ENCODE results near the gene PARVB. TPM values are rescaled to one million over a fixed set of nuclear protein-coding genes. Genes with fewer than 3 reads are reported as not detected.

PARVB gene
- total RNA-seq, 1 experiment from 2014 or later = 35.3 TPM

- Histone ChIP-seq H2AFZ (no peak overlapping the region), H3K79me2 (ENCODE audit: low read depth) (no peaks in the 10 kb centered on the region), H3K27me3 (ENCODE audit: insufficient read depth, low read depth) (no peaks in the 10 kb centered on the region), H3K9me3 (ENCODE audit: insufficient read depth, low read depth) (no peaks in the 10 kb centered on the region), H3K27ac (no peak overlapping the region), H3K36me3 (ENCODE audit: low read depth) (no peaks in the 10 kb centered on the region), H4K20me1 (ENCODE audit: insufficient read depth) (peaks cover 7% of the 10 kb centered on the region; the same call in 1 of the 2 replicates), H3K4me2 (no peak overlapping the region), H3F3A (ENCODE audit: insufficient read depth, low read depth) (peaks cover 13% of the 10 kb centered on the region; the same call in 1 of the 2 replicates), H3K9me2 (ENCODE audit: insufficient read depth) (no peaks in the 10 kb centered on the region), H3K4me1 (replicated peaks; ENCODE audit: insufficient read depth) (peaks cover 13% of the 10 kb centered on the region), H3K4me3 (no peak overlapping the region)
- CTCF ChIA-PET = interaction anchor here (1.4 kb wide), 1 partner anchor 40 kb away, joined by 4 read pairs; no protein-coding TSS in a partner anchor
- no TSS peak for BruUV-seq (replicated peaks)
- intact Hi-C loops (cut with micrococcal nuclease; ENCODE audit: unreplicated experiment) = no loop called here
- TF ChIP-seq CTCF (conservative IDR thresholded peaks at IDR 0.05) = no peak
- no peak for TF ChIP-seq EZH2 (IDR thresholded peaks at IDR 0.05; ENCODE audit: low read depth)
- DNase-seq = no peak
- POLR2A ChIA-PET (ENCODE audit: unreplicated experiment) = interaction anchor here (0.6 kb wide), 1 partner anchor 19 kb away, joined by 17 read pairs; no protein-coding TSS in a partner anchor
Observed at GRCh38 chr22:44033694-44034093, 9.6 kb downstream of the PARVB start.

DNA sequence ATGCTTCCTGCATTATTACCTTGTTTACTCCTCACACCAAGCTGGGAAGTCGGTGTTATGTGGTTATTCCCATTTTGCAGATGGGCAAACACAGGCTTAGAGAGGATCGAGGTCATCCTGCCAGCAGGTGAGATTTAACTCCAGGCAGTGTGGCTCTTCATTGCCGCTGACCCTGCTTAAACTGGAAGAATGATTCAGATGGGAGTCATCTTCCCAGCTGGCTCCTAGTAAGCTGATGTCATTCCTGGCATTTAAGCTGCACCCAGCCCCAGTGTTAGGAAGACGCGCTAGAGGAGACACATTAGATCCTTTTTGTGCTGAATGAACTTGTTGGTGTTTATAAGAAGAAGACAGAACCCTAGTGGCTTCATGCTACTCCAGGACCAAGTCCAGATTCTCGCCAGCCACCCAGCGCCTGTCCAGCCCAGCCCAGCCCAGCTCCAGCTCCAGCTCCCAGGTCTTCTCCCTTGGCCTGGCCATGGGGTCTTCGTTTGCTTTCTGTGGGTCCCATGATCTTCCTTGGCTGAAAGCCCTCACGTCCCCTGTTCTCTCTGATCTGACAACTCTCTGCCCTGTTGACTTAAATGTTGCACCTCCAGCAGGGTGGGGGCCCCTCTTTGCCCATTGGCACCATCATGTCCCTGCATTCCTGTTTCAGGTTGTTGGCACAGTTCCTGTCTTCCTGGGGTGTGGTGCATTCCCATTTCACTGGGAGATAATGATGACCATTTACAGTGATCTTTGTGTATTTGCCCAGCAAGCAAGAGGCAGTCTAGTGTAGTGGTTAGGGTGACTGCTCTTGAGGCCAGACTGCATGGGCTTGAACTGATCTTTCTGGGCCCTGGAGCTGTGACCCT is 13.6 kb downstream of the PARVB start:
- intact Hi-C loops (cut with micrococcal nuclease; ENCODE audit: unreplicated experiment) = no loop called here
- Histone ChIP-seq H3K36me3 (ENCODE audit: low read depth) (no peaks in the 10 kb centered on the region), H3K4me3 (no peak overlapping the region)

More for the DNA sequence above, 13.6 kb downstream of the PARVB start:
- Histone ChIP-seq H3K4me1 (replicated peaks; ENCODE audit: insufficient read depth) (peaks cover 13% of the 10 kb centered on the region), H3K79me2 (ENCODE audit: low read depth) (no peaks in the 10 kb centered on the region), H3K27me3 (ENCODE audit: insufficient read depth, low read depth) (no peaks in the 10 kb centered on the region), H3K9me2 (ENCODE audit: insufficient read depth) (no peaks in the 10 kb centered on the region), H3F3A (ENCODE audit: insufficient read depth, low read depth) (peaks cover 13% of the 10 kb centered on the region), H3K27ac (no peak overlapping the region), H2AFZ (no peak overlapping the region), H4K20me1 (ENCODE audit: insufficient read depth) (peaks cover 7% of the 10 kb centered on the region; the same call in 1 of the 2 replicates), H3K4me2 (peak overlapping the region; percentile 50), H3K9me3 (ENCODE audit: insufficient read depth, low read depth) (no peaks in the 10 kb centered on the region)
- TF ChIP-seq CTCF (conservative IDR thresholded peaks at IDR 0.05) (no peak), EZH2 (IDR thresholded peaks at IDR 0.05; ENCODE audit: low read depth) (no peak)
- POLR2A ChIA-PET (ENCODE audit: unreplicated experiment) = interaction anchor here (0.5 to 0.6 kb wide), 3 partner anchors 24 to 850 kb away, joined by 3 to 6 read pairs (median 3); no protein-coding TSS in a partner anchor
- BruUV-seq (replicated peaks) = no TSS peak
- CTCF ChIA-PET = no interaction called here
- DNase-seq = peak; percentile 55 to 79
